ENCODE results near the gene SIRT4. TPM values are rescaled to one million over a fixed set of nuclear protein-coding genes. Genes with fewer than 3 reads are reported as not detected.

SIRT4 gene
- total RNA-seq, 1 experiment from 2014 or later = 2.8 TPM

- DNase-seq (ENCODE audit: low read depth, low spot score) (no peak), ATAC-seq (peak; percentile 12)
- ChIA-PET RAD21 (ENCODE audit: low non-redundant PET in 1 of 2, low total read pairs in 2 of 2, uncharacterized antibody in 2 of 2, unreplicated experiment in 2 of 2) (no interaction called here), POLR2A (interaction anchor here (0.6 to 8.0 kb wide), 23 partner anchors 10 to 318 kb away, joined by 3 to 394 read pairs (median 10); partner anchors contain the start of genes COX6A1, DYNLL1, PLA2G1B and PXN), CTCF (interaction anchor here (1.2 to 3.2 kb wide), 4 partner anchors 10 to 92 kb away, joined by 3 to 32 read pairs (median 15); partner anchors contain the start of genes RPLP0 and SIRT4)
- no peaks in the 10 kb centered on the region for H3K9me3 ChIP-seq (ENCODE audit: control insufficient read depth in 1 of 2, insufficient read depth in 1 of 2, low read depth in 1 of 2, low read length in 2 of 2)
- peaks cover 10 to 36% of the 10 kb centered on the region in 2 experiments for H3K4me1 ChIP-seq (ENCODE audit: control insufficient read depth in 1 of 2, insufficient read depth in 2 of 2, low read length in 2 of 2)
- peak overlapping the region; percentile 84 for H3K27ac ChIP-seq (ENCODE audit: low read depth, low read length)
- no peaks in the 10 kb centered on the region for H3K9me2 ChIP-seq (ENCODE audit: insufficient read depth)
- peak overlapping the region; percentile 78 for H3K9ac ChIP-seq (ENCODE audit: low read length)
- H3K36me3 ChIP-seq (ENCODE audit: control insufficient read depth in 1 of 2, insufficient read depth in 2 of 2, low read length in 2 of 2) = no peaks in the 10 kb centered on the region
- intact Hi-C loops (cut with micrococcal nuclease) = no loop called here
- H3K27me3 ChIP-seq (ENCODE audit: insufficient read depth, low read length) = no peaks in the 10 kb centered on the region
- BruUV-seq (replicated peaks) = TSS peak; percentile 91
- peak overlapping the region; percentile 47 to 56 for H3K4me3 ChIP-seq (replicated peaks in 1 of 2; ENCODE audit: low read depth in 1 of 2, low read length in 2 of 2)
- H3K4me2 ChIP-seq (ENCODE audit: low read length) = peak overlapping the region; percentile 83
- H4K20me1 ChIP-seq (ENCODE audit: insufficient read depth) = no peaks in the 10 kb centered on the region
- H3K79me2 ChIP-seq (ENCODE audit: insufficient read depth, low read length) = no peaks in the 10 kb centered on the region
- H2AFZ ChIP-seq (ENCODE audit: low read depth, low read length, poor library complexity, severe bottlenecking) = no peak overlapping the region
- no peak for TF ChIP-seq ZBTB33 (IDR thresholded peaks at IDR 0.05; ENCODE audit: extremely low read depth, insufficient replicate concordance, low read length)
- TF ChIP-seq, protein P1, sequence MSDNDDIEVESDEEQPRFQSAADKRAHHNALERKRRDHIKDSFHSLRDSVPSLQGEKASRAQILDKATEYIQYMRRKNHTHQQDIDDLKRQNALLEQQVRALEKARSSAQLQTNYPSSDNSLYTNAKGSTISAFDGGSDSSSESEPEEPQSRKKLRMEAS (IDR thresholded peaks at IDR 0.05) = no peak
- no peak for TF ChIP-seq SIN3A (IDR thresholded peaks at IDR 0.05; ENCODE audit: low read depth)
- TF ChIP-seq TCF7L2 (IDR thresholded peaks at IDR 0.05; ENCODE audit: borderline replicate concordance, extremely low read depth, insufficient read depth, insufficient read length) = no peak
- TF ChIP-seq EZH2phosphoT487 (IDR thresholded peaks at IDR 0.05; ENCODE audit: borderline replicate concordance) = no peak
- TF ChIP-seq CEBPB (IDR thresholded peaks at IDR 0.05; ENCODE audit: low read depth) = no peak
- TF ChIP-seq ZNF274 (IDR thresholded peaks at IDR 0.05; ENCODE audit: low read depth, low read length) = no peak
- TF ChIP-seq JUND (IDR thresholded peaks at IDR 0.05) = no peak
- no peak for TF ChIP-seq CBX3 (IDR thresholded peaks at IDR 0.05; ENCODE audit: low read depth)
- TF ChIP-seq FOSL1 (IDR thresholded peaks at IDR 0.05; ENCODE audit: low read depth) = no peak
- TF ChIP-seq ELF1 (IDR thresholded peaks at IDR 0.05; ENCODE audit: borderline replicate concordance, low read depth) = no peak
- TF ChIP-seq RAD21 (IDR thresholded peaks at IDR 0.05; ENCODE audit: low read depth) = no peak
- no peak for TF ChIP-seq SRF (IDR thresholded peaks at IDR 0.05; ENCODE audit: low read depth)
- TF ChIP-seq REST (IDR thresholded peaks at IDR 0.05; ENCODE audit: low read depth) = no peak
- TF ChIP-seq, protein P2, sequence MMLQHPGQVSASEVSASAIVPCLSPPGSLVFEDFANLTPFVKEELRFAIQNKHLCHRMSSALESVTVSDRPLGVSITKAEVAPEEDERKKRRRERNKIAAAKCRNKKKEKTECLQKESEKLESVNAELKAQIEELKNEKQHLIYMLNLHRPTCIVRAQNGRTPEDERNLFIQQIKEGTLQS (IDR thresholded peaks at IDR 0.05) = no peak
- no peak for TF ChIP-seq EGR1 (IDR thresholded peaks at IDR 0.05; ENCODE audit: low read depth)
- no peak for TF ChIP-seq ZFX (IDR thresholded peaks at IDR 0.05)
Observed at GRCh38 chr12:120292411-120292660, 9.8 kb upstream of the SIRT4 start.

All from HCT116 (cell line).